Hepatocyte (in vitro differentiated cells): Measurements from ENCODE around the gene TASP1. TPM values are rescaled to one million over a fixed set of nuclear protein-coding genes. Genes with fewer than 3 reads are reported as not detected.
A peak's percentile ranks its signal among the peaks of the same experiment; 100 is the strongest.

Experiments used
- DNase-seq: peaks from one replicate; pipeline ENCODE4 v3.0.0-alpha.2; 2016; ENCODE audit warnings: low spot score
- H2AFZ ChIP-seq: fragments of 200-600 bp; sonication (generic); 2 replicates; pipeline ENCODE4 v1.6.0; 2016; ENCODE audit warnings: antibody characterized with exemption, mild to moderate bottlenecking
- H3K27ac ChIP-seq: fragments of 200-600 bp; sonication (generic); 2 replicates; pipeline ENCODE4 v1.5.1; 2016; ENCODE audit warnings: mild to moderate bottlenecking
- H3K27me3 ChIP-seq: fragments of 200-600 bp; sonication (generic); 2 replicates; pipeline ENCODE4 v1.6.1; 2016
- H3K36me3 ChIP-seq: fragments of 200-600 bp; sonication (generic); replicated peaks from 2 replicates; pipeline ENCODE4 v1.5.1; 2016; ENCODE audit warnings: low read depth; ENCODE audit not compliant: insufficient read depth
- H3K4me1 ChIP-seq: fragments of 200-600 bp; sonication (generic); 2 replicates; pipeline ENCODE4 v1.5.1; 2016; ENCODE audit warnings: mild to moderate bottlenecking, moderate library complexity; ENCODE audit not compliant: insufficient read depth
- H3K4me2 ChIP-seq: fragments of 200-600 bp; sonication (generic); 2 replicates; pipeline ENCODE4 v1.6.0; 2016
- H3K4me3 ChIP-seq: fragments of 200-600 bp; sonication (generic); 2 replicates; pipeline ENCODE4 v1.5.1; 2016; ENCODE audit warnings: mild to moderate bottlenecking
- H3K79me2 ChIP-seq: fragments of 200-600 bp; sonication (generic); 2 replicates; pipeline ENCODE4 v1.6.0; 2017; ENCODE audit warnings: mild to moderate bottlenecking
- H3K9me2 ChIP-seq: fragments of 200-600 bp; sonication (generic); replicated peaks from 2 replicates; pipeline ENCODE4 v1.6.0; 2017; ENCODE audit warnings: mild to moderate bottlenecking; ENCODE audit not compliant: insufficient read depth
- H3K9me3 ChIP-seq: fragments of 200-600 bp; sonication (generic); 2 replicates; pipeline ENCODE4 v1.5.1; 2016; ENCODE audit warnings: low read depth, mild to moderate bottlenecking
- H4K20me1 ChIP-seq: fragments of 200-600 bp; sonication (generic); 2 replicates; pipeline ENCODE4 v1.6.0; 2016; ENCODE audit warnings: mild to moderate bottlenecking; ENCODE audit not compliant: insufficient read depth, poor library complexity, severe bottlenecking
- EZH2 ChIP-seq: fragments of 200-600 bp; sonication (generic); IDR thresholded peaks from 2 replicates; pipeline ENCODE4 v1.6.1; 2016; ENCODE audit warnings: antibody characterized with exemption, mild to moderate bottlenecking, borderline replicate concordance
- EZH2phosphoT487 ChIP-seq: fragments of 200-600 bp; sonication (generic); IDR thresholded peaks from one replicate; pipeline ENCODE4 v1.6.1; 2018; ENCODE audit warnings: antibody characterized with exemption, mild to moderate bottlenecking, low read depth, moderate library complexity; ENCODE audit not compliant: unreplicated experiment, severe bottlenecking
- WGBS: methylation state at CpG from one replicate; pipeline ENCODE4 v1.1.6; 2016; ENCODE audit warnings: low lambda C conversion rate; ENCODE audit errors: missing lambda C conversion rate; 5-methylcytosine and 5-hydroxymethylcytosine counted together
- polyA plus RNA-seq: library from polyadenylated mRNA; unstranded; fragments of >200 nt; fragmentation: Nextera tagmentation; extraction: Ambion mirVana; gene quantifications from 2 replicates; pipeline ENCODE4 v1.2.1, GENCODE V29; 2016
- total RNA-seq: library from RNA; depleted of rRNA; stranded (reverse); fragments of >200 nt; gene quantifications from 2 replicates; pipeline ENCODE4 v1.2.3, GENCODE V29; 2014
- TF ChIP-seq, protein P1 (sequence below): fragments of 200-600 bp; sonication (generic); IDR thresholded peaks from 2 replicates; pipeline ENCODE4 v1.5.1; 2016; ENCODE audit warnings: antibody characterized with exemption, mild to moderate bottlenecking; ENCODE audit not compliant: poor library complexity

The TASP1 gene
- total and polyA plus RNA-seq, 2 experiments from 2014 or later = 11.1 to 12.9 TPM

GRCh38 chr20:13552061-13552460 is 86.7 kb downstream of the TASP1 start:
- TF ChIP-seq EZH2 (no peak), EZH2phosphoT487 (no peak)
- TF ChIP-seq, protein P1, sequence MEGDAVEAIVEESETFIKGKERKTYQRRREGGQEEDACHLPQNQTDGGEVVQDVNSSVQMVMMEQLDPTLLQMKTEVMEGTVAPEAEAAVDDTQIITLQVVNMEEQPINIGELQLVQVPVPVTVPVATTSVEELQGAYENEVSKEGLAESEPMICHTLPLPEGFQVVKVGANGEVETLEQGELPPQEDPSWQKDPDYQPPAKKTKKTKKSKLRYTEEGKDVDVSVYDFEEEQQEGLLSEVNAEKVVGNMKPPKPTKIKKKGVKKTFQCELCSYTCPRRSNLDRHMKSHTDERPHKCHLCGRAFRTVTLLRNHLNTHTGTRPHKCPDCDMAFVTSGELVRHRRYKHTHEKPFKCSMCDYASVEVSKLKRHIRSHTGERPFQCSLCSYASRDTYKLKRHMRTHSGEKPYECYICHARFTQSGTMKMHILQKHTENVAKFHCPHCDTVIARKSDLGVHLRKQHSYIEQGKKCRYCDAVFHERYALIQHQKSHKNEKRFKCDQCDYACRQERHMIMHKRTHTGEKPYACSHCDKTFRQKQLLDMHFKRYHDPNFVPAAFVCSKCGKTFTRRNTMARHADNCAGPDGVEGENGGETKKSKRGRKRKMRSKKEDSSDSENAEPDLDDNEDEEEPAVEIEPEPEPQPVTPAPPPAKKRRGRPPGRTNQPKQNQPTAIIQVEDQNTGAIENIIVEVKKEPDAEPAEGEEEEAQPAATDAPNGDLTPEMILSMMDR = no peak
- Histone ChIP-seq H3K4me2 (no peak overlapping the region), H2AFZ (no peak overlapping the region), H3K27me3 (no peaks in the 10 kb centered on the region), H3K4me3 (no peak overlapping the region), H3K36me3 (no peaks in the 10 kb centered on the region), H3K79me2 (no peaks in the 10 kb centered on the region), H3K4me1 (no peaks in the 10 kb centered on the region), H4K20me1 (no peaks in the 10 kb centered on the region), H3K27ac (no peak overlapping the region), H3K9me3 (no peaks in the 10 kb centered on the region), H3K9me2 (no peaks in the 10 kb centered on the region)
- no peak for DNase-seq
- WGBS = 88% methylated on average over 5 of the region's 5 CpGs

GRCh38 chr20:13549451-13549850 is 89.3 kb downstream of the TASP1 start:
- no peak overlapping the region for H2AFZ ChIP-seq
- no peak overlapping the region for H3K4me3 ChIP-seq
- no peaks in the 10 kb centered on the region for H3K27me3 ChIP-seq
- H3K4me2 ChIP-seq = no peak overlapping the region
- no peak for TF ChIP-seq EZH2
- TF ChIP-seq, protein P1 = no peak
- no peak for TF ChIP-seq EZH2phosphoT487
- H3K9me2 ChIP-seq = no peaks in the 10 kb centered on the region
- no peak overlapping the region for H3K27ac ChIP-seq
- no peaks in the 10 kb centered on the region for H4K20me1 ChIP-seq
- H3K4me1 ChIP-seq = peaks cover 4% of the 10 kb centered on the region
- no peaks in the 10 kb centered on the region for H3K36me3 ChIP-seq
- no peak for DNase-seq
- 96% methylated on average over 1 of the region's 1 CpG for WGBS
- no peaks in the 10 kb centered on the region for H3K79me2 ChIP-seq
- no peaks in the 10 kb centered on the region for H3K9me3 ChIP-seq

DNA sequence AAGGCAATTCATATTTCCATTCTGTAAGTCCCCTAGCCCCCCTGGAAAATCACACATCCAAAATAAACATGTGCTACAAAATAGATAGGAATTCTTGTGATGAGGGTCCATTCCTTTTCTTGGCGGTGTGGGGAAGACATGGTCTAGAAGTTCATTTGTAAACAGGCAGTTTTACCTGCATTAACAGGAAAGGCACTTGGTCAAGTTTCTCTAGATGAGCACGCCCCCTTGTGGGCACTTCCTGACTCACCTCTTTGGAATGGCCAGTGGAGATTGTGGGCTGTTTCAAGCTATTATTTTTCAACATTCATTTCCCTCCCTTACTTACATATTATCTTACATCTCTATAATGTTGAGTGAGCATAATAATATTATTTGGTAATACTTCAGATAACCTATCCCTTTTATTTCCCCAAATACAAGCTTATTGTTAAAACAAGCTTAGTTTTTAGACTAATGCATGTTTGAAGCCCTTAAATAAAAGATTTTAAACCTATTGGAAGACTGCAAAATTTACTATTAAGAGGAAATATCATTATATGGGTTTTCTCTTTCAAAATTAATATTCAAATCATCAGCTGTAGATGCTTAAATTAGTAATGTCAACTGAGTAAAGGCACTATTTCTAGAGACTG is 92.1 kb downstream of the TASP1 start:
- TF ChIP-seq, protein P1 = peak; percentile 87
- no peak for TF ChIP-seq EZH2
- TF ChIP-seq EZH2phosphoT487 = no peak
- H4K20me1 ChIP-seq = no peaks in the 10 kb centered on the region
- H3K36me3 ChIP-seq = no peaks in the 10 kb centered on the region
- peaks cover 4% of the 10 kb centered on the region for H3K4me1 ChIP-seq
- no peaks in the 10 kb centered on the region for H3K27me3 ChIP-seq
- H3K4me2 ChIP-seq = no peak overlapping the region
- no peak overlapping the region for H2AFZ ChIP-seq
- DNase-seq = peak; percentile 89
- no peaks in the 10 kb centered on the region for H3K9me2 ChIP-seq
- peak overlapping the region; percentile 3 for H3K27ac ChIP-seq
- no peaks in the 10 kb centered on the region for H3K9me3 ChIP-seq
- H3K4me3 ChIP-seq = no peak overlapping the region
- H3K79me2 ChIP-seq = no peaks in the 10 kb centered on the region
- 9% methylated on average over 2 of the region's 2 CpGs for WGBS

DNA sequence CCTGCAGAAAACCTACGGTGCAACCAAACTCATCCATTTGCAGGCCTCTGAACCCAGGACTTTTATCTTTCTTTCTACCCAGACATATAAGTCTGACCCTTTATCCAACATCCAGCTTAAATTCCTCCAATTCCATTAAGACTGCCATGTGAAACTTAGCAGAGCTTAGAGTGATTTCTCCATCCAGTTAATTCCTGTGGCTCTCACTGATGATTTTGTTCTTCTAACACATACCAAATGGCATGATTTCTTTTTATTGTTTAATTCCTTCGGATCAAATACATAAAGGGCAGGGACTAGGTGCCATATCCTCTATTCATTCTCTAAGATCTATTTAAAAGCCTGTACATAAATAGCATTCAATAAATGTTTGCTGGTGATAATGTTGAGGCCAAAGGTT is 92.9 kb downstream of the TASP1 start:
- H3K79me2 ChIP-seq = no peaks in the 10 kb centered on the region
- H4K20me1 ChIP-seq = no peaks in the 10 kb centered on the region
- no peaks in the 10 kb centered on the region for H3K9me2 ChIP-seq
- no peak overlapping the region for H3K4me3 ChIP-seq
- WGBS = 59% methylated on average over 2 of the region's 2 CpGs
- H2AFZ ChIP-seq = no peak overlapping the region
- no peaks in the 10 kb centered on the region for H3K36me3 ChIP-seq
- peak overlapping the region; percentile 3 for H3K27ac ChIP-seq
- H3K9me3 ChIP-seq = no peaks in the 10 kb centered on the region
- no peak for DNase-seq
- H3K4me2 ChIP-seq = no peak overlapping the region
- H3K4me1 ChIP-seq = peaks cover 4% of the 10 kb centered on the region
- H3K27me3 ChIP-seq = no peaks in the 10 kb centered on the region
- TF ChIP-seq, protein P1 = no peak
- TF ChIP-seq EZH2 = no peak
